Loucy (cell line): Measurements from ENCODE around the gene CALR.

Experiments used
- EZH2phosphoT487 ChIP-seq: fragments of 200-600 bp; IDR thresholded peaks from 2 replicates; pipeline ENCODE4 v1.6.1; 2018; ENCODE audit warnings: antibody characterized with exemption, mild to moderate bottlenecking, moderate library complexity, borderline replicate concordance
- TF ChIP-seq, protein P1 (sequence below): fragments of 200-600 bp; sonication (generic); conservative IDR thresholded peaks from 2 replicates; pipeline ENCODE4 v1.5.1; 2014; ENCODE audit warnings: mild to moderate bottlenecking, antibody characterized with exemption, low read length

DNA sequence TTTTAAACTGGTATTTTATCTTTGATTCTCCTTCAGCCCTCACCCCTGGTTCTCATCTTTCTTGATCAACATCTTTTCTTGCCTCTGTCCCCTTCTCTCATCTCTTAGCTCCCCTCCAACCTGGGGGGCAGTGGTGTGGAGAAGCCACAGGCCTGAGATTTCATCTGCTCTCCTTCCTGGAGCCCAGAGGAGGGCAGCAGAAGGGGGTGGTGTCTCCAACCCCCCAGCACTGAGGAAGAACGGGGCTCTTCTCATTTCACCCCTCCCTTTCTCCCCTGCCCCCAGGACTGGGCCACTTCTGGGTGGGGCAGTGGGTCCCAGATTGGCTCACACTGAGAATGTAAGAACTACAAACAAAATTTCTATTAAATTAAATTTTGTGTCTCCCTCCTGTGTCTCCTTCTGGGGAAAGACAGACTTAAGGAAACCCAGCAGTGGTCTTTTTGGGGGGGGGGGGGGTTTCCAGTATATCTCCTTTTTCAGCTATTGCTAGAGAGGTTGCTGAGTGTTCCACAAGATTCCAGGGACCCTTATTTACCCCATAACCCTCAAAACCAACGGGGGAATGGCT, 5.8 kb downstream of the CALR start:
- TF ChIP-seq, protein P1, sequence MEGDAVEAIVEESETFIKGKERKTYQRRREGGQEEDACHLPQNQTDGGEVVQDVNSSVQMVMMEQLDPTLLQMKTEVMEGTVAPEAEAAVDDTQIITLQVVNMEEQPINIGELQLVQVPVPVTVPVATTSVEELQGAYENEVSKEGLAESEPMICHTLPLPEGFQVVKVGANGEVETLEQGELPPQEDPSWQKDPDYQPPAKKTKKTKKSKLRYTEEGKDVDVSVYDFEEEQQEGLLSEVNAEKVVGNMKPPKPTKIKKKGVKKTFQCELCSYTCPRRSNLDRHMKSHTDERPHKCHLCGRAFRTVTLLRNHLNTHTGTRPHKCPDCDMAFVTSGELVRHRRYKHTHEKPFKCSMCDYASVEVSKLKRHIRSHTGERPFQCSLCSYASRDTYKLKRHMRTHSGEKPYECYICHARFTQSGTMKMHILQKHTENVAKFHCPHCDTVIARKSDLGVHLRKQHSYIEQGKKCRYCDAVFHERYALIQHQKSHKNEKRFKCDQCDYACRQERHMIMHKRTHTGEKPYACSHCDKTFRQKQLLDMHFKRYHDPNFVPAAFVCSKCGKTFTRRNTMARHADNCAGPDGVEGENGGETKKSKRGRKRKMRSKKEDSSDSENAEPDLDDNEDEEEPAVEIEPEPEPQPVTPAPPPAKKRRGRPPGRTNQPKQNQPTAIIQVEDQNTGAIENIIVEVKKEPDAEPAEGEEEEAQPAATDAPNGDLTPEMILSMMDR, result no peak
- no peak for TF ChIP-seq EZH2phosphoT487
